ENCODE data around the gene NUP58. TPM values are rescaled to one million over a fixed set of nuclear protein-coding genes. Genes with fewer than 3 reads are reported as not detected.

The NUP58 gene
- total and polyA plus RNA-seq, 9 of the 15 experiments (the other 6 are each of a cell fraction or from before 2014, with no cell fraction given): 12.5 to 98.0 (median 42.6) TPM

DNA sequence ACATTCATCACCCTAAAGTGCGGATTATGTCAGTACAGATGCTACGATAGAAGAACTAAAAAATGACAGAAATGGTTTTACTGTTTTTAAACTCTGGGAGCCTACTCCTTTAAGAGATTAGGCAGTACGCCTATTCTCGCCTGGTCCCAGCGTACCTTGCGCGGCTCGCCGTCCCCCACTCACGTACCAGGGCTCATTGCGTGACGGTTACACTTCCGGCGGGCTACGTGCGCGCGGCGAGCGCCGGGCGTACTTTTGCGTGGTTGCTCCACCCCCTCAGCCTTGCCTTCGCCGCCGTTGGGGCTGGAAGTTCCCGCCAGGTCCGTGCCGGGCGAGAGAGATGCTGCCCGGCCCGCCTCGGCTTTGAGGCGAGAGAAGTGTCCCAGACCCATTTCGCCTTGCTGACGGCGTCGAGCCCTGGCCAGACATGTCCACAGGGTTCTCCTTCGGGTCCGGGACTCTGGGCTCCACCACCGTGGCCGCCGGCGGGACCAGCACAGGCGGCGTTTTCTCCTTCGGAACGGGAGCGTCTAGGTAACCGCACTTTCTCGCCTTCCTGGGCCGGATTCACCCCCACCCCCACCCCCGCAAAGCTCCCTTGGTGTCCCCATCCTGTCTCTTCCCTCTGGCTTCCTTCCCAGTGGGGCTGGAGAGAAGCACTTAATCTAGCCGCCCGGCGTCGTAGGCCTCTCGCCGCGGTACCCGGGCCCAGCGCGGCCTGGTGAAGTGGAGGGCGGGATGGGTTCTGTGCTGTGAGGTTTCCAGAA lies at the start of gene NUP58 (continued):
- TF ChIP-seq ZNF146 (CRISPR knock-in tag; IDR thresholded peaks at IDR 0.05; ENCODE audit: unreplicated experiment) (no peak), CSDE1 (IDR thresholded peaks at IDR 0.05) (no peak), TRIM24 (IDR thresholded peaks at IDR 0.05) (0 out of 4 replicates have a peak, but pooled peaks of 1 of the 2 experiments have one; percentile 24), CAMTA2 (CRISPR knock-in tag; conservative IDR thresholded peaks at IDR 0.05) (no peak), SNRNP70 (optimal IDR thresholded peaks at IDR 0.05; ENCODE audit: low read depth, low read length) (no peak), ZNF644 (tag; IDR thresholded peaks at IDR 0.05; ENCODE audit: low read depth) (no peak), POLR2A (conservative IDR thresholded peaks at IDR 0.05) (peak; percentile 91), TOE1 (IDR thresholded peaks at IDR 0.05; ENCODE audit: borderline replicate concordance) (no peak; the same call in 1 of the 2 replicates), TOE1 (CRISPR knock-in tag; IDR thresholded peaks at IDR 0.05; ENCODE audit: borderline replicate concordance, low read depth) (no peak), MECOM (CRISPR knock-in tag; IDR thresholded peaks at IDR 0.05) (no peak), GABPB2 (CRISPR knock-in tag; conservative IDR thresholded peaks at IDR 0.05) (no peak), ZNF766 (CRISPR knock-in tag; conservative IDR thresholded peaks at IDR 0.05) (no peak; the same call in 1 of the 2 replicates), ZNF143 (CRISPR knock-in tag; IDR thresholded peaks at IDR 0.05) (peak; percentile 79), MYBL2 (IDR thresholded peaks at IDR 0.05; ENCODE audit: low read depth) (peak; percentile 51; the same call in 1 of the 2 replicates), MYBL2 (CRISPR knock-in tag; IDR thresholded peaks at IDR 0.05; ENCODE audit: borderline replicate concordance) (no peak), SMC3 (conservative IDR thresholded peaks at IDR 0.05; ENCODE audit: insufficient read depth, low read depth, low read length) (no peak), NUFIP1 (IDR thresholded peaks at IDR 0.05; ENCODE audit: partially characterized antibody) (no peak)
- TF ChIP-seq, protein P1, sequence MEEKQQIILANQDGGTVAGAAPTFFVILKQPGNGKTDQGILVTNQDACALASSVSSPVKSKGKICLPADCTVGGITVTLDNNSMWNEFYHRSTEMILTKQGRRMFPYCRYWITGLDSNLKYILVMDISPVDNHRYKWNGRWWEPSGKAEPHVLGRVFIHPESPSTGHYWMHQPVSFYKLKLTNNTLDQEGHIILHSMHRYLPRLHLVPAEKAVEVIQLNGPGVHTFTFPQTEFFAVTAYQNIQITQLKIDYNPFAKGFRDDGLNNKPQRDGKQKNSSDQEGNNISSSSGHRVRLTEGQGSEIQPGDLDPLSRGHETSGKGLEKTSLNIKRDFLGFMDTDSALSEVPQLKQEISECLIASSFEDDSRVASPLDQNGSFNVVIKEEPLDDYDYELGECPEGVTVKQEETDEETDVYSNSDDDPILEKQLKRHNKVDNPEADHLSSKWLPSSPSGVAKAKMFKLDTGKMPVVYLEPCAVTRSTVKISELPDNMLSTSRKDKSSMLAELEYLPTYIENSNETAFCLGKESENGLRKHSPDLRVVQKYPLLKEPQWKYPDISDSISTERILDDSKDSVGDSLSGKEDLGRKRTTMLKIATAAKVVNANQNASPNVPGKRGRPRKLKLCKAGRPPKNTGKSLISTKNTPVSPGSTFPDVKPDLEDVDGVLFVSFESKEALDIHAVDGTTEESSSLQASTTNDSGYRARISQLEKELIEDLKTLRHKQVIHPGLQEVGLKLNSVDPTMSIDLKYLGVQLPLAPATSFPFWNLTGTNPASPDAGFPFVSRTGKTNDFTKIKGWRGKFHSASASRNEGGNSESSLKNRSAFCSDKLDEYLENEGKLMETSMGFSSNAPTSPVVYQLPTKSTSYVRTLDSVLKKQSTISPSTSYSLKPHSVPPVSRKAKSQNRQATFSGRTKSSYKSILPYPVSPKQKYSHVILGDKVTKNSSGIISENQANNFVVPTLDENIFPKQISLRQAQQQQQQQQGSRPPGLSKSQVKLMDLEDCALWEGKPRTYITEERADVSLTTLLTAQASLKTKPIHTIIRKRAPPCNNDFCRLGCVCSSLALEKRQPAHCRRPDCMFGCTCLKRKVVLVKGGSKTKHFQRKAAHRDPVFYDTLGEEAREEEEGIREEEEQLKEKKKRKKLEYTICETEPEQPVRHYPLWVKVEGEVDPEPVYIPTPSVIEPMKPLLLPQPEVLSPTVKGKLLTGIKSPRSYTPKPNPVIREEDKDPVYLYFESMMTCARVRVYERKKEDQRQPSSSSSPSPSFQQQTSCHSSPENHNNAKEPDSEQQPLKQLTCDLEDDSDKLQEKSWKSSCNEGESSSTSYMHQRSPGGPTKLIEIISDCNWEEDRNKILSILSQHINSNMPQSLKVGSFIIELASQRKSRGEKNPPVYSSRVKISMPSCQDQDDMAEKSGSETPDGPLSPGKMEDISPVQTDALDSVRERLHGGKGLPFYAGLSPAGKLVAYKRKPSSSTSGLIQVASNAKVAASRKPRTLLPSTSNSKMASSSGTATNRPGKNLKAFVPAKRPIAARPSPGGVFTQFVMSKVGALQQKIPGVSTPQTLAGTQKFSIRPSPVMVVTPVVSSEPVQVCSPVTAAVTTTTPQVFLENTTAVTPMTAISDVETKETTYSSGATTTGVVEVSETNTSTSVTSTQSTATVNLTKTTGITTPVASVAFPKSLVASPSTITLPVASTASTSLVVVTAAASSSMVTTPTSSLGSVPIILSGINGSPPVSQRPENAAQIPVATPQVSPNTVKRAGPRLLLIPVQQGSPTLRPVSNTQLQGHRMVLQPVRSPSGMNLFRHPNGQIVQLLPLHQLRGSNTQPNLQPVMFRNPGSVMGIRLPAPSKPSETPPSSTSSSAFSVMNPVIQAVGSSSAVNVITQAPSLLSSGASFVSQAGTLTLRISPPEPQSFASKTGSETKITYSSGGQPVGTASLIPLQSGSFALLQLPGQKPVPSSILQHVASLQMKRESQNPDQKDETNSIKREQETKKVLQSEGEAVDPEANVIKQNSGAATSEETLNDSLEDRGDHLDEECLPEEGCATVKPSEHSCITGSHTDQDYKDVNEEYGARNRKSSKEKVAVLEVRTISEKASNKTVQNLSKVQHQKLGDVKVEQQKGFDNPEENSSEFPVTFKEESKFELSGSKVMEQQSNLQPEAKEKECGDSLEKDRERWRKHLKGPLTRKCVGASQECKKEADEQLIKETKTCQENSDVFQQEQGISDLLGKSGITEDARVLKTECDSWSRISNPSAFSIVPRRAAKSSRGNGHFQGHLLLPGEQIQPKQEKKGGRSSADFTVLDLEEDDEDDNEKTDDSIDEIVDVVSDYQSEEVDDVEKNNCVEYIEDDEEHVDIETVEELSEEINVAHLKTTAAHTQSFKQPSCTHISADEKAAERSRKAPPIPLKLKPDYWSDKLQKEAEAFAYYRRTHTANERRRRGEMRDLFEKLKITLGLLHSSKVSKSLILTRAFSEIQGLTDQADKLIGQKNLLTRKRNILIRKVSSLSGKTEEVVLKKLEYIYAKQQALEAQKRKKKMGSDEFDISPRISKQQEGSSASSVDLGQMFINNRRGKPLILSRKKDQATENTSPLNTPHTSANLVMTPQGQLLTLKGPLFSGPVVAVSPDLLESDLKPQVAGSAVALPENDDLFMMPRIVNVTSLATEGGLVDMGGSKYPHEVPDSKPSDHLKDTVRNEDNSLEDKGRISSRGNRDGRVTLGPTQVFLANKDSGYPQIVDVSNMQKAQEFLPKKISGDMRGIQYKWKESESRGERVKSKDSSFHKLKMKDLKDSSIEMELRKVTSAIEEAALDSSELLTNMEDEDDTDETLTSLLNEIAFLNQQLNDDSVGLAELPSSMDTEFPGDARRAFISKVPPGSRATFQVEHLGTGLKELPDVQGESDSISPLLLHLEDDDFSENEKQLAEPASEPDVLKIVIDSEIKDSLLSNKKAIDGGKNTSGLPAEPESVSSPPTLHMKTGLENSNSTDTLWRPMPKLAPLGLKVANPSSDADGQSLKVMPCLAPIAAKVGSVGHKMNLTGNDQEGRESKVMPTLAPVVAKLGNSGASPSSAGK (IDR thresholded peaks at IDR 0.05): peak; percentile 76
